NCI-H1436 (cell line): Measurements from ENCODE around the gene ITM2B.
"Not testable (repeated sequence)": the region's sequence is repeated elsewhere in the genome, so short reads cannot be mapped to it uniquely, and the experiment has no call there.

Experiments
- DNase-seq: peaks from one replicate; lab custom pipeline; 2025; lab: John Stamatoyannopoulos, UW

ITM2B gene

GRCh38 chr13:48230541-48230940 is 2.5 kb upstream of the ITM2B start:
- no peak for DNase-seq

GRCh38 chr13:48231080-48231479 is 1.9 kb upstream of the ITM2B start:
- no peak for DNase-seq

GRCh38 chr13:48231933-48232332 is 1.1 kb upstream of the ITM2B start:
- DNase-seq: no peak

- no peak for DNase-seq
Observed at GRCh38 chr13:48232420-48233045, 473 bp upstream of the ITM2B start.

- DNase-seq: no peak
Observed at GRCh38 chr13:48233889-48234488, 983 bp downstream of the ITM2B start.

- no peak for DNase-seq
Observed at GRCh38 chr13:48234566-48235340, 1.7 kb downstream of the ITM2B start.

GRCh38 chr13:48235341-48236135 is 2.5 kb downstream of the ITM2B start:
- no peak for DNase-seq

- no peak for DNase-seq
Observed at GRCh38 chr13:48236528-48237353, 3.7 kb downstream of the ITM2B start.

- DNase-seq: not testable (repeated sequence)
Observed at GRCh38 chr13:48239369-48239768, 6.4 kb downstream of the ITM2B start.

GRCh38 chr13:48241651-48242050 is 8.6 kb downstream of the ITM2B start:
- no peak for DNase-seq

GRCh38 chr13:48242677-48243076 is 9.7 kb downstream of the ITM2B start:
- DNase-seq: no peak

GRCh38 chr13:48244159-48244558 is 11.2 kb downstream of the ITM2B start:
- no peak for DNase-seq

GRCh38 chr13:48246102-48246501 is 13.1 kb downstream of the ITM2B start:
- no peak for DNase-seq

- no peak for DNase-seq
Observed at GRCh38 chr13:48249018-48249417, 16.0 kb downstream of the ITM2B start.

GRCh38 chr13:48251611-48252081 is 18.6 kb downstream of the ITM2B start:
- DNase-seq: no peak

GRCh38 chr13:48252176-48252575 is 19.2 kb downstream of the ITM2B start:
- no peak for DNase-seq

GRCh38 chr13:48253849-48254248 is 20.8 kb downstream of the ITM2B start:
- no peak for DNase-seq

- no peak for DNase-seq
Observed at GRCh38 chr13:48255090-48255489, 22.1 kb downstream of the ITM2B start.

- no peak for DNase-seq
Observed at GRCh38 chr13:48255954-48256353, 22.9 kb downstream of the ITM2B start.

GRCh38 chr13:48258002-48258401 is 25.0 kb downstream of the ITM2B start:
- DNase-seq: no peak

- no peak for DNase-seq
Observed at GRCh38 chr13:48258430-48258829, 25.4 kb downstream of the ITM2B start.
